Activated T-cell treated with anti-CD3 and anti-CD28 coated beads, Interleukin-2, amount 50 U/mL, for 72 hours (primary cell): ENCODE results near the gene ATXN1. TPM values are rescaled to one million over a fixed set of nuclear protein-coding genes. Genes with fewer than 3 reads are reported as not detected.

Experiments
- ATAC-seq, 2 donors: fragments of 150-1000 bp; cut with Tn5 transposase; replicated peaks in 1 of 2; 2 replicates each; pipeline ENCODE4 v1.10.0; 2021; ENCODE audit warnings: moderate library complexity in 2 of 2, mild to moderate bottlenecking in 1 of 2
- DNase-seq, 2 donors: peaks; one replicate each; pipeline ENCODE4 v3.0.0; 2021 to 2022; ENCODE audit warnings: mixed read lengths in 1 of 2
- H3K27ac Mint-ChIP-seq: one replicate; pipeline ENCODE4 v1.8.0; 2022; ENCODE audit warnings: mild to moderate bottlenecking, moderate library complexity, mixed read lengths
- H3K27me3 Mint-ChIP-seq: one replicate; pipeline ENCODE4 v1.8.0; 2022; ENCODE audit warnings: low read depth, mixed read lengths
- H3K36me3 Mint-ChIP-seq, 2 donors: one replicate each; pipeline ENCODE4 v1.8.0; 2022; ENCODE audit warnings: mixed read lengths in 2 of 2, mild to moderate bottlenecking in 1 of 2; ENCODE audit not compliant: insufficient read depth in 2 of 2
- H3K4me1 Mint-ChIP-seq: one replicate; pipeline ENCODE4 v1.8.0; 2022; ENCODE audit warnings: low read depth, mixed read lengths
- H3K4me3 Mint-ChIP-seq, 2 donors: one replicate each; pipeline ENCODE4 v1.8.0; 2022; ENCODE audit warnings: mild to moderate bottlenecking in 2 of 2, mixed read lengths in 2 of 2, moderate library complexity in 2 of 2
- H3K9me3 Mint-ChIP-seq, 2 donors: one replicate each; pipeline ENCODE4 v1.8.0; 2022; ENCODE audit warnings: mixed read lengths in 2 of 2
- total RNA-seq, 2 donors: library from RNA; stranded (reverse); gene quantifications; one replicate each; pipeline ENCODE4 v1.2.3, GENCODE V29; 2022

ATXN1 gene
- total RNA-seq, 2 donors from 2014 or later = 46.5 to 65.1 TPM

DNA sequence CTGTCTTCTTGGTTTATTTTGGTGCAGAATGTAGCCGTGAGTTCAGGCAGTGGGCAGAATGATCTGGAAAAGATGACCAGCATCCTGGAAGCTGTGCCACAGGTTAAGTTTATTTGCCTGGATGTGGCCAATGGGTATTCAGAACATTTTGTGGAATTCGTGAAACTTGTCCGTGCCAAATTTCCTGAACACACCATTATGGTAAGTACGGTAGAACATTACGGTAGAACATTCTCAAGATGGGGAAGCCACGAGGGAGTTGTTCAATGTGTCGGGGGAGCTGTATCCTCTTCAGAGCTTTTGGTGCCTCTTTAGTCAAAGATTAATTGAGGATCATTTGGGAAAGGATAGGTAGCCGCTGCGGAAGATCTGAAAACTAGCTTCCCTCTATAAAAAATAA is 506.7 kb downstream of the ATXN1 start:
- H3K9me3 Mint-ChIP-seq = no peaks in the 10 kb centered on the region
- H3K27ac Mint-ChIP-seq = no peak overlapping the region
- no peaks in the 10 kb centered on the region for H3K36me3 Mint-ChIP-seq
- H3K4me1 Mint-ChIP-seq = peaks cover 10% of the 10 kb centered on the region
- DNase-seq (no peak), ATAC-seq (no peak)
- no peak overlapping the region for H3K4me3 Mint-ChIP-seq
- H3K27me3 Mint-ChIP-seq = no peaks in the 10 kb centered on the region

DNA sequence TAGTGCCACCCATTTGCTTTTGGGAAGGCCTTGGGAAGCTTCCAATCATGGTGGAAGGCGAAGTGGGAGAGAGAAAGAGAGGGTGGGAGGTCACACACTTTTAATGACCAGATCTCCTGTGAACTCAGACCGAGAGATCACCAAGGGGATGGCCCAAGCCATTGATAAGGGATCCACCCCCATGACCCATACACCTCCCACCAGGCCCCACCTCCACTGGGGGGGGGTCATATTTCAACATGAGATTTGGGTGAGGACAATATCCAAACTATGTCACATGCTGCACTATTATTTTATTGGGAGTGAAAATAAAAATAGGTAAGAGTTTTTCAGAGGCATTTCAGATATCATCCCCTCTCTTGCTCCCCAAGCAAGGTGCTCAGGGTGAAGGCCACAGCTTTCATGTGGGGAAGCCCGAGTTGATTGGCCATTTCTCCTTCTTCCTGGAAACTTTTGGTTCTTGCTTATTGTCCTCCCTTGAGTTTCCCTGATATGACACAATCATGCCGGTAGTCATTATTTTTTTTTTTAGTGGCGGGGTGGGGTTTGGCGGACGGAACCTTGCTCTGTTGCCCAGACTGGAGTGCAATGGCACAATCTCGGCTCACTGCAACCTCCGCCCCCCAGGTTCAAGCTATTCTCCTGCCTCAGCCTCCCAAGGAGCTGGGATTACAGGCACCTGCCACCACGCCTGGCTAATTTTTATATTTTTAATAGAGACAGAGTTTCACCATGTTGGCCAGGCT is 507.7 kb downstream of the ATXN1 start:
- Mint-ChIP-seq H3K9me3 (no peaks in the 10 kb centered on the region), H3K36me3 (no peaks in the 10 kb centered on the region)

DNA sequence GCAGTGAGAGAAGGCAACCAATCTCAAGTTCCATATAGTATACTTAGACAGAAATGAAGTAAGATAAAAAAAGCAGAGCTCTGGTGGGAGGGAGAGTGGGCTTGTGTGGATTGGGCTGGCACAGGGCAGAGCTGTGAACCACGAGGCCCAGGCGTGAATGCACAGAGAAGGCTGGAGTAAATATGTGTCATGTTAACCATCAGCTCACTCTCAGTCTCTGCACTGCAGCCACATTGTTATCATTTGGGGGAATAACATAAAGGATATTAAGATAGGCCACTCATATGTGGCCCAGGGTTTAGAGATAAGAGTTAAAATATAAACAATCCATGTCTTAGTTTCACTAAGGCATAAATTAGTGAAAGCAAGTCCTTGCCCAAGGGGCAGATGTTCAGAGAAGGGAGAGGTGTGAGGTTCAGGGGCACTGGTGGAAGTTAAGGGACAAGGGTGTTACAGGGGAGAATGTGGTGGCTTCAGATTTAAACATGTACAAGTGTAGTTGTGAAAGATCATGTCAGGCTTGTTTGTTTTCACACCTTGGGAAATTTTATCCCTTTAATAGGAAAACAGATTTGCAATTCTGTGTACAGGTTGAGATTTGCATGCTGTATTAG is 508.5 kb downstream of the ATXN1 start:
- no peaks in the 10 kb centered on the region for H3K36me3 Mint-ChIP-seq
- no peaks in the 10 kb centered on the region for H3K9me3 Mint-ChIP-seq
- peak in 1 of 2 donors; percentile 38 for ATAC-seq
- H3K4me1 Mint-ChIP-seq = peaks cover 2% of the 10 kb centered on the region
- no peak for DNase-seq
- no peak overlapping the region for H3K27ac Mint-ChIP-seq
- no peaks in the 10 kb centered on the region for H3K27me3 Mint-ChIP-seq
- H3K4me3 Mint-ChIP-seq = no peak overlapping the region

More for the DNA sequence above, 507.7 kb downstream of the ATXN1 start:
- no peak overlapping the region for H3K4me3 Mint-ChIP-seq
- no peak overlapping the region for H3K27ac Mint-ChIP-seq
- peaks cover 9% of the 10 kb centered on the region for H3K4me1 Mint-ChIP-seq
- DNase-seq (no peak), ATAC-seq (no peak)
- H3K27me3 Mint-ChIP-seq = no peaks in the 10 kb centered on the region

DNA sequence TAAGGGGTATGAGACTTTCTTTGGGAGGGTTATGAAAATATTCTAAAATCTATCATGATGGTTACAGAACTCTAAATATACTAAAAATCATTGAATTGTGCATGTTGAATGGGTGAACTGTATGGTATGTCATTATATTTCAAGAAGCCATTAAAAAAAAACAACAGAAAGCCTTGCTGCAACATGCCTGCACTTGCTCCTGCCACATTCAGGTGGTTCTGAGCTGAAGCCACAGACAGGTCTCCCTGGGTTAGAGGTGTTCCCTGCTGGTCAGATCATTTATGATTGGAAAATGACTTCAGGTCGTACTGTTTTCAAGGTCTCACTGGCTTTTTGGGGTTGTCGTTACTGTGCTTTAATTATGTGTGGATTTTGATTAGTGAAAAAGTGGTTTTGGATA is 509.6 kb downstream of the ATXN1 start:
- Mint-ChIP-seq H3K27ac (no peak overlapping the region), H3K9me3 (no peaks in the 10 kb centered on the region), H3K4me1 (no peaks in the 10 kb centered on the region), H3K4me3 (no peak overlapping the region), H3K27me3 (peaks cover under 1% of the 10 kb centered on the region), H3K36me3 (no peaks in the 10 kb centered on the region)
- ATAC-seq (no peak), DNase-seq (no peak)

DNA sequence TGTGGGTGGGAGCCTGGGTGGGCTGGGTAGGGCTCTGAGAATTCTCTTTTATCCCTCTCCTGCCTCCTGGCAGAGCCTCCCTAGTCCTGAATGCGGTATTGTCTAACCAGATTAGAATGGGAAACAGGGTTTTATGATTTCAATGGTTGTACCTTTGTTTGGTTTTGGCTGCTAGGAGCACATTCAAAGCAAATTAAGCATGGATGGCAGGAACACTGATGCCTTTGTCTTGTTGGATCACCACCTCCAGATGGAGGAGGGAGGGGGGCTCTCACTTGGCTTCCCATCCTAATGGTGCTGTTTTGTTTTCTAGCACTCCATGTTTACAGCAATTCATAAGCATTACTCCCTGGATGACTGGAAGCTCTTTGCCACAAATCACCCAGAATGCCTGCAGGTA is 511.3 kb downstream of the ATXN1 start:
- Mint-ChIP-seq H3K27ac (no peak overlapping the region), H3K4me1 (no peaks in the 10 kb centered on the region), H3K9me3 (no peaks in the 10 kb centered on the region), H3K4me3 (no peak overlapping the region), H3K36me3 (no peaks in the 10 kb centered on the region), H3K27me3 (peaks cover 8% of the 10 kb centered on the region)
- no peak for DNase-seq
- ATAC-seq = no peak
